ENCODE data around the gene PNPLA5.

Gene PNPLA5

GRCh38 chr22:43901976-43902643 is 10.3 kb upstream of the PNPLA5 start:
- DNase-seq = no peak

- DNase-seq = no peak
These were observed 8.4 kb upstream of the PNPLA5 start for GRCh38 chr22:43900206-43900605.

- DNase-seq = no peak
These were observed 6.0 kb upstream of the PNPLA5 start for GRCh38 chr22:43897751-43898261.

GRCh38 chr22:43895986-43896645 is 4.3 kb upstream of the PNPLA5 start:
- DNase-seq = no peak

- no peak for DNase-seq
These were observed 2.3 kb upstream of the PNPLA5 start for GRCh38 chr22:43894122-43894521.

- no peak for DNase-seq
These were observed 1.5 kb upstream of the PNPLA5 start for GRCh38 chr22:43893266-43893665.

- no peak for DNase-seq
These were observed 526 bp upstream of the PNPLA5 start for GRCh38 chr22:43892183-43892894.

GRCh38 chr22:43890901-43891331 is 897 bp downstream of the PNPLA5 start:
- no peak for DNase-seq

- peak; percentile 40 for DNase-seq
These were observed 2.0 kb downstream of the PNPLA5 start for GRCh38 chr22:43889860-43890253.

- DNase-seq = no peak
These were observed 2.5 kb downstream of the PNPLA5 start for GRCh38 chr22:43889201-43889859.

- no peak for DNase-seq
These were observed 3.1 kb downstream of the PNPLA5 start for GRCh38 chr22:43888740-43889139.

GRCh38 chr22:43887391-43887790 is 4.4 kb downstream of the PNPLA5 start:
- DNase-seq = no peak

GRCh38 chr22:43886231-43886630 is 5.6 kb downstream of the PNPLA5 start:
- no peak for DNase-seq

GRCh38 chr22:43885786-43886185 is 6.0 kb downstream of the PNPLA5 start:
- no peak for DNase-seq

GRCh38 chr22:43885319-43885671 is 6.5 kb downstream of the PNPLA5 start:
- DNase-seq = no peak

GRCh38 chr22:43884600-43885318 is 7.1 kb downstream of the PNPLA5 start:
- DNase-seq = peak; percentile 69

- DNase-seq = no peak
These were observed 7.9 kb downstream of the PNPLA5 start for GRCh38 chr22:43883719-43884415.

- peak; percentile 89 for DNase-seq
These were observed 8.7 kb downstream of the PNPLA5 start for GRCh38 chr22:43883012-43883661.

- no peak for DNase-seq
These were observed 9.6 kb downstream of the PNPLA5 start for GRCh38 chr22:43882122-43882767.

- no peak for DNase-seq
These were observed 10.4 kb downstream of the PNPLA5 start for GRCh38 chr22:43881091-43882061.

Measured in NCI-H82 (cell line).